ENCODE data around the gene USP40.

DNA sequence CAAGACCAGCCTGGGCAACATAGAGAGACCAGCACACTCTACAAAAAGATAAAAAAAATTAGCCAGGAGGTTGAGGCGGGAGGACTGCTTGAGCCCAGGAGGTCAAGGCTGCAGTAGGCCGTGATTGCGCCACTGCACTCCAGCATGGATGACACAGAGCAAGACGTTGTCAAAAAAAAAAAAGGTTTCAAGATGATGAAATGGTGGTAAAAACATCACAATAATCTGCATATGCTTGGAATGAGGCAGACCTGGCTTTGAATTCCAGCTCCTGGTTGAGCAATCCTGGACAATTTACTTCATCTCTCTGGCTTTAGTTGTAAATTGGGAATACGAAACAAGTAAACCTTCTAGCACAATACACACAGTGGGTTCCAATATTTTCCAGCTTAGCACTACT lies 24.1 kb downstream of the USP40 start:
- no peak for TF ChIP-seq CTCF (IDR thresholded peaks at IDR 0.05)
- no peak for TF ChIP-seq EP300 (IDR thresholded peaks at IDR 0.05)
- no peak for TF ChIP-seq POLR2A (IDR thresholded peaks at IDR 0.05)
- no peak for TF ChIP-seq POLR2AphosphoS5 (IDR thresholded peaks at IDR 0.05)
